ENCODE results near the gene KRTAP10-6.
"Not testable (repeated sequence)": the region's sequence is repeated elsewhere in the genome, so short reads cannot be mapped to it uniquely, and the experiment has no call there.

Gene KRTAP10-6

DNA sequence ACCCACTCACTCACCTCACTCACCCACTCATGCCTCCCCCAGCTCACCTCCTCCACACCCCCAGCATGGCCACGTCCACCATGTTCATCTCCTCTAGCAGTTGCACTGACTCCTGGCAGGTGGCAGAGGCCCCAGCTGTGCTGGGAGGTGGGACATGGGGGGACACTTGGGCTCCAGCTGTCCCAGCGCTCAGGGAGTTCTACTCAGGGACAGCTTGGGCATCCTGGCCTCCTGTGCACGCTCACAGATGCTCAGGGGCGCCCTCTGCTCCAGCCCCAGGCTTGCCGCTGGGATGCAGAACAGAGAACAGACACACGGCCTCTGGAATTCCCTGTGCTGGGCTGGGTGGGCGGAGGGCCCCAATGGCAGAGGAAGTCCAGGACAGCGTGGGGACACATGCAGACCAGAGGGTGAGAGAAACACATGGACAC lies 24.8 kb upstream of the KRTAP10-6 start:
- DNase-seq, result no peak

DNA sequence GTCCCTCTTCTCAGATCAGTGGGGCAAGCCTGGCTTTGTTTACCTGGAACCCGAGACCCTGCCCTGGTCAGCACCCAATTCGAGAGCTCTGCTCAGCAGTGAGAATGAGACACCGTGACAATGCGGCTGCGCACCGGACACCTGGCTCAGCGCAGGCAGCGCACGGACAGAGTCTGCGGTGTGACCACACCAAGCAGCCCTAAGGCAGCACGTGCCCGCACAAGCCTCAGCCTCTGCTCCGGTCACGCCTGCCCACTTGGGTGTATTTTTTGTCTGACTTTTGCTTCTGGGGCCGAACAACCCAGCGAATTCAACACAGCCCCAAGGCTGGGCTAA lies 24.3 kb upstream of the KRTAP10-6 start:
- DNase-seq, result no peak

- DNase-seq, result no peak
Observed at GRCh38 chr21:44615911-44616590, 23.7 kb upstream of the KRTAP10-6 start.

DNA sequence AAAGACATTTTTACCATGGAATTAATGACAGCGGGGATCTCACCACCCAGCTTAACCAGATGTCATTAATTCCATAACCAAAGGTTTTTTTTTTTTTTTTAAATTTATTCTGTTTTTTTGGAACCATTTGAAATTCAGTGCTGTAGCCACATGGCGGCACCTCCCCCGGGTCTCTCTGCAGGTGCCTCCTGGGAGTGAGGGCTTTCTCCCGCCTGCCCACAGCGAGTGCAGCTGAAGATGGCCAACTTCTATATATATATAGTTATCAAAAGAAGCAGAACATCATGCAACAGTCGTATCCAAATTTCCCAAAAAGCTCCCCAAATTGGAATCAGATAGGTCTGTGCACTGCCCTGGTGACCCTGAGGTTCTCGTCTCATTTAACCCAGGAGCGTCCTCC lies 23.2 kb upstream of the KRTAP10-6 start:
- no peak for DNase-seq

GRCh38 chr21:44614961-44615391 lies 22.7 kb upstream of the KRTAP10-6 start:
- no peak for DNase-seq

GRCh38 chr21:44614161-44614631 lies 21.9 kb upstream of the KRTAP10-6 start:
- no peak for DNase-seq

DNA sequence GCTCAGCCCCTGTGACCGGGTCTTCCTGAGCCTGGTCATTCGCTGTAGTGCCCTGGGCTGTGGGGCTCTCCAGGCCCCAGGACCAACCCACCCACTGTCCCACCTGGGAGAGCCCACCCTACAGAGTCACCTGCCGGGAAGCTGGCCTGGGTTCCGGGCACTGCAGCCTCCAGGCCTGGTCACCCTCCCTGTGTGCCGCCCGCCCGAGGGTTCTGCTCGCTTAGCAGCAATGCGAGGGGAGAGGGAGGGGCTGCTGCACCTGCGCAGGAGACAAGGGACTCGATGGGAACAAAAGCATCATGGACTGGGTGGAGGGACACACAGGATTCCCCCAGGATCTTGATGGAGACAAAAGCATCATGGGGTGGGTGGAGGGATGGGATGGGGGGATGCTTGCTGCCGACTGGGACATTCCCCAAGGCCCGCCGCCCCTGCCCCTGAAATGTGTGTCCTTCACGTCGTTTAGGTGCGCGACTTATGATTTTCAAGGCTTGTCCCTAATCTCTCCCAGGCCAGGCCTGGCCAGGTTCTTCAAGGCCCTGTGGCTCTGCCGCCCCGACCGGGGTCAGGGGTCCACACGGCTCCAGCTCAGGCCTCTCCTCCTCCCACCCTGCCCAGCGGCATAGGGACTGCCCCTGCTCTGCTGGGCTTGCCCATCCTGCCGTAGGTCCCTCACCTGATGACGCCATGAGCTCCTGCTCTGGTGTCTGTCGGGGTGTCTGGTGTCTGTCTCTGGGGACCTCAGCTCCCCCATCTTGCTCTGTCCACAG lies 21.3 kb upstream of the KRTAP10-6 start:
- no peak for DNase-seq

GRCh38 chr21:44612669-44613229 lies 20.4 kb upstream of the KRTAP10-6 start:
- no peak for DNase-seq

DNA sequence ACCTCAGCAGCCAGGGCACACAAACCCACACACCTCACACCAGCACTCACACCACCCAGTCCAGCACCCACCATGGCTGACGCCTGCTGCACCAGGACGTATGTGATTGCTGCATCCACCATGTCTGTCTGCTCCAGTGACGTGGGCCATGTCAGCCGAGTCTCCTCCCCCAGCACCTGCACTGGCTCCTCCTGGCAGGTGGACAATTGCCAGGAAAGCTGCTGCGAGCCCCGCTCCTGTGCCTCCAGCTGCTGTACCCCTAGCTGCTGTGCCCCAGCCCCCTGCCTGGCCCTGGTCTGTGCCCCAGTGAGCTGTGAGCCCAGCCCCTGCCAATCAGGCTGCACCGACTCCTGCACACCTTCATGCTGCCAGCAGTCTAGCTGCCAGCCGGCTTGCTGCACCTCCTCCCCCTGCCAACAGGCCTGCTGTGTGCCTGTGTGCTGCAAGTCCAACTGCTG lies 19.8 kb upstream of the KRTAP10-6 start, which contains the start of gene KRTAP10-8:
Gene KRTAP10-8 (plus strand): TSS at position 51 of the 458 bp plus-strand sequence. CDS start 22 bp downstream, at position 73.
- DNase-seq, result no peak

GRCh38 chr21:44611551-44611950 lies 19.2 kb upstream of the KRTAP10-6 start:
- no peak for DNase-seq

GRCh38 chr21:44610157-44610843 lies 18.0 kb upstream of the KRTAP10-6 start:
- DNase-seq, result not testable (repeated sequence)

GRCh38 chr21:44609193-44609592 lies 16.9 kb upstream of the KRTAP10-6 start:
- DNase-seq, result no peak

GRCh38 chr21:44606495-44606894 lies 14.2 kb upstream of the KRTAP10-6 start:
- DNase-seq, result no peak

GRCh38 chr21:44603911-44604310 lies 11.6 kb upstream of the KRTAP10-6 start:
- no peak for DNase-seq

DNA sequence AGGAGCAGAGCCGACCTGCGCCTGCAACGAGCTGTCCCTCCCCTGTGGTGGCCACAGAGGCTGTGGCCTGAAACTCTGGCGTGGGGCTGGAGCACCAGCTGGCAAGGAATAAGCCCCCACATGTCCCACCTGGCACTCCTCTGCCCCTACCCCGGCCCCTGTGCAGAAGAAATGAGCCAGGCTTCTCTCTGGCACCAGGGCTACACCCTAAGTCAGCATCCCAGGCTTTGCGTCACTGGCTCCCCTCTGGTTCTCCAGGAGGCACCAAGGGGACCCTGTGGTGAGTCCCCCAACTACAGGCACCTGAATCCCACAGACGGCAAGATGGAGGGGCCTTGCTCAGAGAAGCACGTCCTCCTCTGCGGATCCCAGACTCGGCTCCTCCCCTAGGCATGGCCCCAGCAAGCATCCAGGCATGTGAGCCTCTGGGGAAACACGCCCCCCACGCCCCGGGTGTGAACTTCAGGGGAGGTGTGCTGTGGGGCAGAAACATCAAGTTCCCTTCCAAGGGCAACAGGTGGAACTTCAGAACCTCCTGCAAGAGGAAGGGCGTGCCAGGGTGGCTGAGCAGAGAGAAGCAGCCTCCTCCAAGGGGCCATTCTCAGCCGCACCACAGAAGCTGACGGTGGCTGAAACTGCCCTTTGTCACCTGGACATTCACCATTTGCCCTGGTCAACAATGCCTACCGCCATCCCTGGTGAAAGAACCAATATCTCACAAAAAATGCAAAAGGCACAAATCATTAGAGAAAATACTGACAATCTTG lies 11.0 kb upstream of the KRTAP10-6 start:
- no peak for DNase-seq

GRCh38 chr21:44602463-44602850 lies 10.2 kb upstream of the KRTAP10-6 start:
- DNase-seq, result no peak

DNA sequence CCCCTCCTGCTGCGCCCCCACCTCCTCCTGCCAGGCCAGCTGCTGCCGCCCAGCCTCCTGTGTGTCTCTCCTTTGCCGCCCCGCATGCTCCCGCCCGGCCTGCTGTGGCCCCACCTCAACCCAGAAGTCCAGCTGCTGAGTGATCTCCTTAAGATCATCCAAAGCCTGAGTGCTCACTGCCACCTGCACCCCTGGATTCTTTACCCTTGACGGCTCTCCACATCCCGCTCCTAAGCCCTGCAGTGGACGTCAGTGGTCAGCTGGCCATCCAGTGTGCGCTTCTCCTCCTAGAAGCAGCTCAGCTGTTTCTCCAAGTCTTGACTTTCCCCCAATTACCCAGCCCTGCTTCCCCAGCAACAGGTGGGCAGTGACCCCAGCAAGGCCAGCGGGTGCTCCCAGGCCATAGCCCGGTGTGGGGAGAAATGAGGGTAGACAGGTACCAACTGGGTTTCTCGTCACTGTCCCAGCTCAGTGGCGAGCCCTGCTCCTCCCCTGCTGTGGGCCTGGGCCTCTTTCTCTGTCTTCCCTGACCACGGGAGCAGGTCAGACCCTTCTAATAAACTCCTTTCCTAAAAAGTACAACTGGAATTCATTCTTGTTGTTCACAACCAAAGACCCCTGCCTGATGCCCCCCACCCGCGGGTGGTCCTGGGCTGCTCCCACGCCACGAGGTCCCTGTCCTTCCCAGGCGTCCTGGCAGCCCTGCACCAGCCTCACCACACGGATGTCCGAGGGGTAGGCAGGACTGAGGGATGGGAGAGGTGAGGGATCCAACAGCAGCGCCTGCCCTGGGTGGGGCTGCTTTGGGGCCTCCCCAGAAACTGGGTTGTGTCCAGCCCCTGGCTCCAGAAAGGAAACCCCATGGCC lies 9.5 kb upstream of the KRTAP10-6 start:
- DNase-seq, result no peak

GRCh38 chr21:44601091-44601490 lies 8.8 kb upstream of the KRTAP10-6 start:
- DNase-seq, result not testable (repeated sequence)

DNA sequence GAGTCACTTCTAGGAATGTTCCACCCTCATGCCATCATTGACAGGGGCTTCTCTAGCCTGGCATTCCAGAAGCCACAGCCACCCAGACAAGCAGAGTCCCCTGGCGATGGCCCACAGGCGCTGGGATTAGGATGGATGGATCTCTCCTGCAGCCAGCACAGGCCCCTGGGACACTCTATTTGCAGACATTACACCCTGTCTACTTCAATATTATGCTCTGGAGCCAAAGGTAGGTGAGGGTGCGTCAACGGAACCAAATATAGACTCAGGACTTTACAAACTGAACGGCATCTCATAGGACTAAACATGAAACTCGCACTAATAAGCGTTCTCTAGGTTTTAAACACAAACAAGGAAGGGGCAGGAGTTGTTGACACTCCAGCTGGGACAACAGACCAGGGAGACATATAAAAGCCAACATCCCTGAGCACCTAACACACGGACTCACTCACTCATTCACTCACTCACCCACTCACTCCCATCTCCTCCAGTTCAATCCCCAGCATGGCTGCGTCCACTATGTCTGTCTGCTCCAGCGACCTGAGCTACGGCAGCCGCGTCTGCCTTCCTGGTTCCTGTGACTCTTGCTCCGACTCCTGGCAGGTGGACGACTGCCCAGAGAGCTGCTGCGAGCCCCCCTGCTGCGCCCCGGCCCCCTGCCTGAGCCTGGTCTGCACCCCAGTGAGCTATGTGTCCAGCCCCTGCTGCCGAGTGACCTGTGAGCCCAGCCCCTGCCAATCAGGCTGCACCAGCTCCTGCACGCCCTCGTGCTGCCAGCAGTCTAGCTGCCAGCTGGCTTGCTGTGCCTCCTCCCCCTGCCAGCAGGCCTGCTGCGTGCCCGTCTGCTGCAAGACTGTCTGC lies 8.0 kb upstream of the KRTAP10-6 start, which contains the start of gene KRTAP10-7:
Gene KRTAP10-7 (plus strand): TSS at position 480 of the 861 bp plus-strand sequence. CDS start 25 bp downstream, at position 505.
- DNase-seq, result not testable (repeated sequence)

Data from effector CD4-positive, alpha-beta T cell (primary cell).